PFSK-1 (cell line): ENCODE data around the gene FGGY.

Source experiments
- FOXP2 ChIP-seq: optimal IDR thresholded peaks from 2 replicates; pipeline ENCODE3; 2011; ENCODE audit warnings: borderline replicate concordance, control low read depth, inconsistent platforms; ENCODE audit not compliant: insufficient read depth; ENCODE audit errors: extremely low read length, extremely low read depth
- POLR2AphosphoS5 ChIP-seq: IDR thresholded peaks from 2 replicates; pipeline ENCODE4 v1.6.1; 2012; ENCODE audit warnings: low read depth, mild to moderate bottlenecking, control low read depth, low read length, moderate library complexity
- REST ChIP-seq, 2 experiments: IDR thresholded peaks; 2 replicates each; pipeline versions ENCODE4 v1.6.1 to v1.8.0; 2011 to 2012; ENCODE audit warnings: low read depth in 2 of 2, low read length in 2 of 2, control low read depth in 1 of 2, inconsistent platforms in 1 of 2, mild to moderate bottlenecking in 1 of 2, moderate library complexity in 1 of 2; ENCODE audit not compliant: insufficient read depth in 1 of 2
- SIN3A ChIP-seq: IDR thresholded peaks from 2 replicates; pipeline ENCODE4 v1.6.1; 2012; ENCODE audit warnings: mild to moderate bottlenecking, low read length, moderate library complexity, borderline replicate concordance; ENCODE audit not compliant: insufficient read depth
- TAF1 ChIP-seq: IDR thresholded peaks from 2 replicates; pipeline ENCODE4 v1.6.1; 2012; ENCODE audit warnings: low read length, control low read depth, borderline replicate concordance; ENCODE audit not compliant: insufficient read depth

The FGGY gene

GRCh38 chr1:59354709-59355337 is 57.9 kb downstream of the FGGY start:
- no peak for TF ChIP-seq REST (IDR thresholded peaks at IDR 0.05; ENCODE audit: insufficient read depth in 1 of 2, low read depth in 2 of 2, low read length in 2 of 2)
- no peak for TF ChIP-seq TAF1
- no peak for TF ChIP-seq POLR2AphosphoS5
- TF ChIP-seq SIN3A = no peak
- TF ChIP-seq FOXP2 = no peak

- TF ChIP-seq FOXP2 (no peak), SIN3A (no peak), POLR2AphosphoS5 (no peak), REST (IDR thresholded peaks at IDR 0.05; ENCODE audit: insufficient read depth in 1 of 2, low read depth in 2 of 2, low read length in 2 of 2) (no peak), TAF1 (no peak)
These were observed 58.5 kb downstream of the FGGY start for GRCh38 chr1:59355361-59355760.

- TF ChIP-seq SIN3A (no peak), POLR2AphosphoS5 (no peak), TAF1 (no peak), REST (IDR thresholded peaks at IDR 0.05; ENCODE audit: insufficient read depth in 1 of 2, low read depth in 2 of 2, low read length in 2 of 2) (no peak), FOXP2 (no peak)
These were observed 59.7 kb downstream of the FGGY start for GRCh38 chr1:59356627-59357026.

- no peak for TF ChIP-seq SIN3A
- peak; percentile 66 to 86 for TF ChIP-seq REST (IDR thresholded peaks at IDR 0.05; ENCODE audit: insufficient read depth in 1 of 2, low read depth in 2 of 2, low read length in 2 of 2)
These were observed 60.9 kb downstream of the FGGY start for GRCh38 chr1:59357645-59358320.

DNA sequence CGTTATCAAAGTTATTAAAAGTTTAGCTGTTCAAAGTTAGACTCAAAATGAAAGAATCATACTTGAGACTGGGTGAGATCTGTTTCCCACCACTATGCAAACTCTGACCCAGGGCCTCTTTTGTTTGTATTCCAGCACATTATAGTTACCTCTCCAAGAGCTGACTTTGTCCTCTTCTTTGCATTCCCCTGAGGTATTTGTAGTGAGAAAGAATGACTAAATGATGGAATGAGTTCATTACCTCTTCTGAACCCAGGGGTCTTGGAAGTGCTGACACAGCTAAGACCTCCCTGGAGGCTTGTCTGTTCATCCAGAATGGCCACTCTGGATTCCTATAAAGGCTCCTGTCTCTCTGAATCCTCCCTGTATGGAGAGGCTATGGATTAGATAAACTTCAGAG is 62.4 kb downstream of the FGGY start:
- TF ChIP-seq REST (IDR thresholded peaks at IDR 0.05; ENCODE audit: insufficient read depth in 1 of 2, low read depth in 2 of 2, low read length in 2 of 2) (no peak), FOXP2 (no peak), POLR2AphosphoS5 (no peak), TAF1 (no peak), SIN3A (no peak)
